Activated naive CD8-positive, alpha-beta T cell (primary cell): ENCODE measurements around the gene HSPA1B.

Experiments used
- H3K27ac Mint-ChIP-seq: one replicate; pipeline ENCODE4 v1.8.0; 2021; ENCODE audit warnings: mixed read lengths
- H3K27me3 Mint-ChIP-seq: one replicate; pipeline ENCODE4 v1.8.0; 2021; ENCODE audit warnings: mixed read lengths
- H3K36me3 Mint-ChIP-seq: one replicate; pipeline ENCODE4 v1.8.0; 2021; ENCODE audit warnings: mixed read lengths
- H3K4me1 Mint-ChIP-seq: one replicate; pipeline ENCODE4 v1.8.0; 2021; ENCODE audit warnings: low read depth, mixed read lengths
- H3K4me3 Mint-ChIP-seq: one replicate; pipeline ENCODE4 v1.8.0; 2021; ENCODE audit warnings: mild to moderate bottlenecking, mixed read lengths
- H3K9me3 Mint-ChIP-seq: one replicate; pipeline ENCODE4 v1.8.0; 2021; ENCODE audit warnings: low read depth, mixed read lengths

The HSPA1B gene

GRCh38 chr6:31871046-31871659 is 43.6 kb downstream of the HSPA1B start:
- H3K4me1 Mint-ChIP-seq, result no peaks in the 10 kb centered on the region
- no peaks in the 10 kb centered on the region for H3K9me3 Mint-ChIP-seq
- no peaks in the 10 kb centered on the region for H3K36me3 Mint-ChIP-seq
- H3K27me3 Mint-ChIP-seq, result no peaks in the 10 kb centered on the region
- no peak overlapping the region for H3K4me3 Mint-ChIP-seq
- no peak overlapping the region for H3K27ac Mint-ChIP-seq

GRCh38 chr6:31874084-31874670 is 46.6 kb downstream of the HSPA1B start:
- no peaks in the 10 kb centered on the region for H3K36me3 Mint-ChIP-seq
- no peaks in the 10 kb centered on the region for H3K9me3 Mint-ChIP-seq
- H3K27me3 Mint-ChIP-seq, result no peaks in the 10 kb centered on the region
- no peak overlapping the region for H3K4me3 Mint-ChIP-seq
- no peak overlapping the region for H3K27ac Mint-ChIP-seq
- H3K4me1 Mint-ChIP-seq, result no peaks in the 10 kb centered on the region

GRCh38 chr6:31874836-31875572 is 47.5 kb downstream of the HSPA1B start:
- Mint-ChIP-seq H3K4me3 (no peak overlapping the region), H3K36me3 (no peaks in the 10 kb centered on the region), H3K9me3 (no peaks in the 10 kb centered on the region), H3K27me3 (no peaks in the 10 kb centered on the region), H3K27ac (no peak overlapping the region), H3K4me1 (no peaks in the 10 kb centered on the region)

- peaks cover 1% of the 10 kb centered on the region for H3K36me3 Mint-ChIP-seq
- no peaks in the 10 kb centered on the region for H3K9me3 Mint-ChIP-seq
- H3K4me1 Mint-ChIP-seq, result no peaks in the 10 kb centered on the region
- no peak overlapping the region for H3K27ac Mint-ChIP-seq
- no peaks in the 10 kb centered on the region for H3K27me3 Mint-ChIP-seq
- H3K4me3 Mint-ChIP-seq, result no peak overlapping the region
Measured at GRCh38 chr6:31875877-31876276, 48.3 kb downstream of the HSPA1B start.

GRCh38 chr6:31876357-31876756 is 48.8 kb downstream of the HSPA1B start:
- peaks cover 5% of the 10 kb centered on the region for H3K36me3 Mint-ChIP-seq
- no peak overlapping the region for H3K4me3 Mint-ChIP-seq
- H3K27ac Mint-ChIP-seq, result no peak overlapping the region
- no peaks in the 10 kb centered on the region for H3K9me3 Mint-ChIP-seq
- H3K4me1 Mint-ChIP-seq, result no peaks in the 10 kb centered on the region
- H3K27me3 Mint-ChIP-seq, result no peaks in the 10 kb centered on the region

- Mint-ChIP-seq H3K36me3 (peaks cover 7% of the 10 kb centered on the region), H3K9me3 (no peaks in the 10 kb centered on the region), H3K27me3 (no peaks in the 10 kb centered on the region), H3K4me1 (no peaks in the 10 kb centered on the region), H3K27ac (no peak overlapping the region), H3K4me3 (no peak overlapping the region)
Measured at GRCh38 chr6:31877125-31877650, 49.6 kb downstream of the HSPA1B start.

GRCh38 chr6:31877651-31878161 is 50.2 kb downstream of the HSPA1B start:
- Mint-ChIP-seq H3K4me1 (no peaks in the 10 kb centered on the region), H3K36me3 (peaks cover 7% of the 10 kb centered on the region), H3K27me3 (no peaks in the 10 kb centered on the region), H3K4me3 (no peak overlapping the region), H3K9me3 (no peaks in the 10 kb centered on the region), H3K27ac (no peak overlapping the region)

GRCh38 chr6:31878222-31878621 is 50.7 kb downstream of the HSPA1B start:
- Mint-ChIP-seq H3K27ac (no peak overlapping the region), H3K4me1 (no peaks in the 10 kb centered on the region), H3K9me3 (no peaks in the 10 kb centered on the region), H3K27me3 (no peaks in the 10 kb centered on the region), H3K36me3 (peaks cover 7% of the 10 kb centered on the region), H3K4me3 (no peak overlapping the region)

GRCh38 chr6:31878726-31879125 is 51.2 kb downstream of the HSPA1B start, which contains the start of gene SLC44A4:
SLC44A4 (minus strand) TSS chr6:31878997; CDS start chr6:31878980, 17 bp downstream.
- Mint-ChIP-seq H3K9me3 (no peaks in the 10 kb centered on the region), H3K27ac (no peak within 1 kb of the TSS), H3K36me3 (peaks cover 7% of the 10 kb centered on the region), H3K27me3 (no peaks in the 10 kb centered on the region), H3K4me3 (no peak within 1 kb of the TSS), H3K4me1 (no peaks in the 10 kb centered on the region)

- Mint-ChIP-seq H3K27ac (no peak overlapping the region), H3K27me3 (no peaks in the 10 kb centered on the region)
Measured at GRCh38 chr6:31879143-31879542, 51.6 kb downstream of the HSPA1B start.

More at GRCh38 chr6:31879143-31879542, 51.6 kb downstream of the HSPA1B start:
- Mint-ChIP-seq H3K4me1 (no peaks in the 10 kb centered on the region), H3K36me3 (peaks cover 7% of the 10 kb centered on the region), H3K9me3 (no peaks in the 10 kb centered on the region), H3K4me3 (no peak overlapping the region)
